ENCODE measurements around the gene TIAM1.

The TIAM1 gene

DNA sequence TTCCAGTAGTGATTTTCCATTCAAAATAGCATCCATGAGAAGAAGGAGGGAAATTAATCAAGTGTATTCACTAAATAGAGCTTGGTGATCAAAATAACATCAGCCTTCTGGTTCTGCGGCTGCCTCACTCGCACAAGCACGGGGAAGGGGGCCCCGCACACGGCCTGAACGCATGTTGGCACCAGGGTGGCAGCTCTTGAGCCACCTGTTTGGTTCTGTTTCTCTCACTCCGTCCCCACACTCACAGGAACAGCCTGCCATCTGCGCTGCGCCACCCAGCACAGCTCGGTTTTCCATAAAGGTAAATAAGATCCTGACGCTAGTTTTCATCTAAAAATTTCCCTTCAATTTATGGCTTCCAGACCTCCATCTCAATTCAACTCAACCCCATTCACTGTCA lies 49.4 kb downstream of the TIAM1 start:
- TF ChIP-seq, protein P1, sequence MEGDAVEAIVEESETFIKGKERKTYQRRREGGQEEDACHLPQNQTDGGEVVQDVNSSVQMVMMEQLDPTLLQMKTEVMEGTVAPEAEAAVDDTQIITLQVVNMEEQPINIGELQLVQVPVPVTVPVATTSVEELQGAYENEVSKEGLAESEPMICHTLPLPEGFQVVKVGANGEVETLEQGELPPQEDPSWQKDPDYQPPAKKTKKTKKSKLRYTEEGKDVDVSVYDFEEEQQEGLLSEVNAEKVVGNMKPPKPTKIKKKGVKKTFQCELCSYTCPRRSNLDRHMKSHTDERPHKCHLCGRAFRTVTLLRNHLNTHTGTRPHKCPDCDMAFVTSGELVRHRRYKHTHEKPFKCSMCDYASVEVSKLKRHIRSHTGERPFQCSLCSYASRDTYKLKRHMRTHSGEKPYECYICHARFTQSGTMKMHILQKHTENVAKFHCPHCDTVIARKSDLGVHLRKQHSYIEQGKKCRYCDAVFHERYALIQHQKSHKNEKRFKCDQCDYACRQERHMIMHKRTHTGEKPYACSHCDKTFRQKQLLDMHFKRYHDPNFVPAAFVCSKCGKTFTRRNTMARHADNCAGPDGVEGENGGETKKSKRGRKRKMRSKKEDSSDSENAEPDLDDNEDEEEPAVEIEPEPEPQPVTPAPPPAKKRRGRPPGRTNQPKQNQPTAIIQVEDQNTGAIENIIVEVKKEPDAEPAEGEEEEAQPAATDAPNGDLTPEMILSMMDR (conservative IDR thresholded peaks at IDR 0.05) = no peak

DNA sequence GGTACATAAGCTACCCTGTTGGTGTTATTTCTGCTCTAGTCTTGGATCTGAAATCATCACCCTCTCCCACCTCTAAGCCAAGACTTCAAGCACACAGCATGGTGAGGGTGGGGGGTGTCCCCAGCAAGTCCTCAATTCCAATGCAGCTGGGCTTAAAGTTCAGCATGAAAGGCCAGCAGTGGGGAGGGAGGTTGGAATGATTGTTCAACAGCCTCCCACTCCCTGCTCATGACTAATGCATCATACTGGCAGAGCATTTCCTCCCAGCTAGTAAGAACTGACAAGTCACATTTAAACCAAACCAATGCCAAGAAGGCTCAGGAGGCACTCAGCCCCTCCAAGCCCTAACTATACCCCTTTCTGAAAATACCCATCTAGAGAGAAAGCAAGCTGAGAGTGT lies 50.1 kb downstream of the TIAM1 start:
- no peak overlapping the region for H3K27ac ChIP-seq
- TF ChIP-seq, protein P1 (conservative IDR thresholded peaks at IDR 0.05) = no peak

More for the DNA sequence above, 49.4 kb downstream of the TIAM1 start:
- H3K27ac ChIP-seq = no peak overlapping the region

DNA sequence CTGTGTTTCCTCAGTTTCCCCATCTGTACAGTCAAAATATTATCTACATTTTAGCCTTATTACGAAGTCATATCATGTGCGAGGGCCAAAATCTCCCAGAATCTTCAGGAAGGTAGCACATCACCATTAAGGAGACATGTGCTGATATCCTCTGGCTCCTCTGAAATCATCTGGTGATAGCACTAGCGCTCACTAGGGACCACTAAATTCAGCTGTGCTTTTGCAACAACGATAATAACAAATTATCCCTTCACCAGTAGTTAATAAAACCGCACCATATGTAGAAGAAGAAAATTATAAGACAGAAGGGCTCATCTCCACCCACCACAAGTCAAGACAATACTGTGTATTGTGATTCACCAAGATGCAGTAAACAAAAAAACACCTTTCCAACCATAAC lies 53.3 kb downstream of the TIAM1 start:
- TF ChIP-seq, protein P1 (conservative IDR thresholded peaks at IDR 0.05) = no peak
- no peak overlapping the region for H3K27ac ChIP-seq

DNA sequence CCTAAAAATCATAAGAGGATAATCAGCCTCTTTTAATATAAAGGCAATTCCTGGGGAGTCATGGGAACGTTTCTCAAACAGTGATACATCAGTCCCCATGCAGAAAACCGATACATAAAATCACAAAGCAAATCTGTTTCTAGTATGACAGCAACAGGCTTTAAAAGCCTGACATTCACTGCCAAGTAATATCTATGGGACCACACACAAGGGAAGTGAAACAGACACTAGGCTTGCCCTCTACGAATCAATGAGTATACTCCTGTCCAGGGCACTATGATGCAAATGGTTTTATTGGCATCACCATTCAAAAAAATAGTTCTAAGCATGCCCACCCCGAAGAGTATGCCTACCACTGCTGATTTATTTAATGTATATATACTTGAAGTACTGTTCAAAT lies 54.4 kb downstream of the TIAM1 start:
- H3K27ac ChIP-seq = no peak overlapping the region
- TF ChIP-seq, protein P1 (conservative IDR thresholded peaks at IDR 0.05) = no peak

DNA sequence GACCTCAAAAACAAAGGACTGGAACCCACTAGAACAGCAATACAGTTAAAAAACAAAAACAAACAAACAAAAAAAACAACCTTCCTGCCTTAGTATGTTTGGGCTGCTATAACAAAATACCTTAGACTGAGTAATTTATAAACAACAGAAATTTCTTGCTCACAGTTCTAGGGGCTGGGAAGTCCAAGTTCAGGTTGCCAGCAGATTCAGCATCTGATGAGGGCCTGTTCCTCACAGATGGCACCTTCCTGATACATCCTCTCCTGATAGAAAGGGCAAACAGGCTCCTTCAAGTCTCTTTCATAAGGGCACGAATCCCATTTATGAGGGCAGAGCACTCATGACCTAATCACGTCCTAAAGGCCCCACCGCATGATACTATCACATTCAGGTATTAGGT lies 55.9 kb downstream of the TIAM1 start:
- TF ChIP-seq, protein P1 (conservative IDR thresholded peaks at IDR 0.05) = no peak
- H3K27ac ChIP-seq = no peak overlapping the region

DNA sequence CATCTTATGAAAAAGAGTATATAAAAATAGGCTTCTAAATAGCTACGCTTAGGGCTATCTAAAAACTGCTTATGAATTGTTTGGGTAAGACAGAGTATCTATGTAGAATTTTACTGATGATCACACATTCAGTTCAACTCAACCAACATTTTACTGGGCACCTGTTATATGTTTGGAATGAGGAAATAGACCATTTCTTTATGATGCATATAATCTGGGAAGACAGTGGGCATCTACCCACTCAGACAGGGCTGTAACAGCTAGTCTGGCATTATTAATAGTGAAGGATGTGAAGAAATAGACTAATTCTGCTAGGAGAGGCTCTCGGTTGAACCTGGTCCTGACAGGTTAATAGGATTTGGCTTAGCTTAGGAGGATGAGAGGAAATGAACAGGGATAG lies 56.9 kb downstream of the TIAM1 start:
- TF ChIP-seq, protein P1 (conservative IDR thresholded peaks at IDR 0.05) = no peak
- no peak overlapping the region for H3K27ac ChIP-seq

DNA sequence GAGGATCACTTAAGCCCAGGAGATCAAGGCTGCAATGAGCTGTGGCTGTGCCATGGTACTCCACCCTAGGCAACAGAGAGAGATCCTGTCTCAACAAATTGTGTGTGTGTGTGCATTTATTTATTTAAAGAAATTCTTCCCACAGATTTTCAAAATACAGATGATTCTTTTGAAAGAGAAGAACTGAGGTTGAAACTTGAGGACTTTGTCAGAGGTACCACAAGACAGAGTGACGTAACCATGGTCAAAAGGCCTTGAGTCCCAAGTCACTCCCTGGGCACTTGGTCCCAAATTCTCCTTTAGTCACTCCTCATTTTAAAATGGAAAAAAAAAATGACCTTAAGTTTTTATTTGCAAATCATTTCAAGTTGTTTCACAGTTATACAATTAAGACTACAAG lies 57.4 kb downstream of the TIAM1 start:
- TF ChIP-seq, protein P1 (conservative IDR thresholded peaks at IDR 0.05) = no peak
- no peak overlapping the region for H3K27ac ChIP-seq

All from VCaP (cell line).